Adrenal gland (tissue), 12 donors: ENCODE measurements around the gene CBX8. TPM values are rescaled to one million over a fixed set of nuclear protein-coding genes. Genes with fewer than 3 reads are reported as not detected.

Experiments used
- DNase-seq, 7 donors: peaks; one replicate each; pipeline ENCODE4 v3.0.0-alpha.2; 2019 to 2020
- H3K27ac ChIP-seq, 5 donors: fragments of 200-600 bp; sonication (generic) in 4 of 5; 1 replicate in 3 of 5; 2 replicates in 2 of 5; pipeline versions ENCODE4 v1.5.1 to v1.8.0; 2016 to 2020; ENCODE audit warnings: mild to moderate bottlenecking in 1 of 5
- H3K27me3 ChIP-seq: fragments of 200-600 bp; 2 replicates; pipeline ENCODE4 v1.8.0; 2021
- H3K36me3 ChIP-seq, 2 donors: fragments of 200-600 bp; replicated peaks in 1 of 2; 1 replicate in 1 of 2; 2 replicates in 1 of 2; pipeline versions ENCODE4 v1.5.1 to v1.8.0; 2018 to 2022
- H3K4me1 ChIP-seq, 2 donors: fragments of 200-600 bp; replicated peaks in 1 of 2; 1 replicate in 1 of 2; 2 replicates in 1 of 2; pipeline versions ENCODE4 v1.5.1 to v1.8.0; 2018 to 2021
- H3K4me3 ChIP-seq, 4 donors: fragments of 200-600 bp; sonication (generic) in 3 of 4; one replicate each; pipeline ENCODE4 v1.5.1; 2016 to 2018
- H3K9me3 ChIP-seq, 3 donors: fragments of 200-600 bp; sonication (generic) in 1 of 3; replicated peaks in 1 of 3; 1 replicate in 2 of 3; 2 replicates in 1 of 3; pipeline versions ENCODE4 v1.5.1 to v1.8.0; 2016 to 2021
- CTCF ChIP-seq, 6 experiments: fragments of 450-650 bp in 4 of 6; fragments of 200-600 bp in 2 of 6; sonication (generic) in 1 of 6; IDR thresholded peaks; 1 replicate in 5 of 6; 2 replicates in 1 of 6; pipeline versions ENCODE4 v1.5.1 to v1.8.0; 2016 to 2021; ENCODE audit warnings: antibody characterized with exemption in 6 of 6, mild to moderate bottlenecking in 2 of 6, moderate library complexity in 1 of 6
- POLR2A ChIP-seq, 2 donors: fragments of 450-650 bp; IDR thresholded peaks; one replicate each; pipeline ENCODE4 v1.6.1; 2017; ENCODE audit warnings: antibody characterized with exemption in 2 of 2, mild to moderate bottlenecking in 2 of 2, moderate library complexity in 1 of 2
- WGBS, 4 donors: extraction: QIAGEN DNeasy Blood & Tissue Kit in 2 of 4; methylation state at CpG; one replicate each; pipeline versions ENCODE4 v1.1.5 to v1.1.7; 2013 to 2017; 5-methylcytosine and 5-hydroxymethylcytosine counted together
- intact Hi-C, 2 donors: fragments of 100-400 bp; cut with DNase I; formaldehyde crosslinking; loops; one replicate each; pipeline versions ENCODE4 v1.14.1 to v1.15.0; 2022 to 2023
- polyA plus RNA-seq, 3 donors: library from polyadenylated mRNA; stranded (reverse); fragments of 200-250 nt in 2 of 3; fragments of 350-450 nt in 1 of 3; fragmentation: Illumina TruSeq in 1 of 3; extraction: RNeasy Lipid Tissue Mini Kit (QIAGEN cat#74804) in 1 of 3; gene quantifications; one replicate each; pipeline ENCODE4 v1.2.3, GENCODE V29; 2013 to 2014
- total RNA-seq, 9 donors: library from RNA; depleted of rRNA in 4 of 9; stranded (reverse); fragments of >200 nt in 4 of 9; fragments of 120-200 nt in 1 of 9; fragmentation: NEBNext Ultra II Directional in 1 of 9; extraction: Animal tissue kit (Norgen Biotek cat#: 25700) in 1 of 9; gene quantifications; one replicate each; pipeline versions ENCODE4 v1.1.0 to v1.2.4, GENCODE V29; 2013 to 2023
- donor health status: healthy with polysubstance abuse.
- donor health status: Bipolar disorder and iron deficiency.
- donor health status: DM: yes; HTN: yes; CAD: no.
- donor health status: DM: no; HTN: no; CAD: no.
- donor health status: DM: no; HTN: no; CAD: no.
- donor health status: DM: yes; HTN: yes; CAD: no.

CBX8 gene
- total and polyA plus RNA-seq, 12 donors = 0.85 to 10.6 (median 5.5) TPM

- Histone ChIP-seq H3K9me3 (no peaks in the 10 kb centered on the region), H3K27me3 (peaks cover 48% of the 10 kb centered on the region), H3K36me3 (no peaks in the 10 kb centered on the region), H3K4me1 (peaks cover 0 to 4% of the 10 kb centered on the region in 2 donors), H3K27ac (no peak overlapping the region), H3K4me3 (no peak overlapping the region)
- DNase-seq = no peak
- intact Hi-C loops = no loop called here
- WGBS, 4 donors = 93 to 97% (median 96%) methylated on average over 7 to 17 of the region's 17 CpGs
- no peak for TF ChIP-seq CTCF (IDR thresholded peaks at IDR 0.05)
- no peak for TF ChIP-seq POLR2A (IDR thresholded peaks at IDR 0.05)
Observed at GRCh38 chr17:79785017-79785899, 11.6 kb downstream of the CBX8 start.

GRCh38 chr17:79784353-79785016 lies 12.4 kb downstream of the CBX8 start:
- H3K36me3 ChIP-seq = no peaks in the 10 kb centered on the region
- no peak for TF ChIP-seq CTCF (IDR thresholded peaks at IDR 0.05)
- TF ChIP-seq POLR2A (IDR thresholded peaks at IDR 0.05) = no peak
- H3K27me3 ChIP-seq = peaks cover 41% of the 10 kb centered on the region
- H3K4me1 ChIP-seq = no peaks in the 10 kb centered on the region
- intact Hi-C loops = loop anchor here in 1 of 2 donors (5.0 kb wide), 1 partner anchor 133 kb away; no protein-coding TSS in a partner anchor
- H3K27ac ChIP-seq = no peak overlapping the region
- H3K4me3 ChIP-seq = no peak overlapping the region
- DNase-seq = no peak
- H3K9me3 ChIP-seq = no peaks in the 10 kb centered on the region
- 90 to 97% (median 94%) methylated on average over 19 to 31 of the region's 31 CpGs for WGBS, 4 donors

- intact Hi-C loops = loop anchor here in 1 of 2 donors (5.0 kb wide), 1 partner anchor 133 kb away; no protein-coding TSS in a partner anchor
- no peaks in the 10 kb centered on the region for H3K9me3 ChIP-seq
- DNase-seq = no peak
- no peak overlapping the region for H3K27ac ChIP-seq
- TF ChIP-seq CTCF (IDR thresholded peaks at IDR 0.05) (no peak), POLR2A (IDR thresholded peaks at IDR 0.05) (no peak)
- WGBS, 4 donors = 91 to 93% (median 92%) methylated on average over 10 to 18 of the region's 18 CpGs
- H3K4me3 ChIP-seq = no peak overlapping the region
- peaks cover 35% of the 10 kb centered on the region for H3K27me3 ChIP-seq
- H3K36me3 ChIP-seq = no peaks in the 10 kb centered on the region
- H3K4me1 ChIP-seq = no peaks in the 10 kb centered on the region
Observed at GRCh38 chr17:79783891-79784290, 13.0 kb downstream of the CBX8 start.
